ENCODE measurements around the gene SRGAP3.

Gene SRGAP3

GRCh38 chr3:9223672-9224071 is 25.8 kb downstream of the SRGAP3 start:
- DNase-seq = no peak

- no peak for DNase-seq
Observed at GRCh38 chr3:9222956-9223639, 26.3 kb downstream of the SRGAP3 start.

- no peak for DNase-seq
Observed at GRCh38 chr3:9222049-9222448, 27.4 kb downstream of the SRGAP3 start.

- DNase-seq = no peak
Observed at GRCh38 chr3:9218514-9218846, 31.0 kb downstream of the SRGAP3 start.

GRCh38 chr3:9217784-9218513 is 31.5 kb downstream of the SRGAP3 start:
- DNase-seq = no peak

GRCh38 chr3:9216736-9217135 is 32.7 kb downstream of the SRGAP3 start:
- no peak for DNase-seq

- DNase-seq = no peak
Observed at GRCh38 chr3:9214599-9214998, 34.8 kb downstream of the SRGAP3 start.

GRCh38 chr3:9214185-9214584 is 35.3 kb downstream of the SRGAP3 start:
- no peak for DNase-seq

- no peak for DNase-seq
Observed at GRCh38 chr3:9213019-9213634, 36.3 kb downstream of the SRGAP3 start.

GRCh38 chr3:9211155-9211950 is 38.1 kb downstream of the SRGAP3 start:
- DNase-seq = no peak

GRCh38 chr3:9209777-9210176 is 39.7 kb downstream of the SRGAP3 start:
- no peak for DNase-seq

GRCh38 chr3:9208605-9209152 is 40.8 kb downstream of the SRGAP3 start:
- no peak for DNase-seq

GRCh38 chr3:9207116-9207763 is 42.2 kb downstream of the SRGAP3 start:
- DNase-seq = no peak

GRCh38 chr3:9206287-9206686 is 43.2 kb downstream of the SRGAP3 start:
- DNase-seq = no peak

- no peak for DNase-seq
Observed at GRCh38 chr3:9205345-9206143, 43.9 kb downstream of the SRGAP3 start.

GRCh38 chr3:9204253-9204992 is 45.0 kb downstream of the SRGAP3 start:
- no peak for DNase-seq

- DNase-seq = no peak
Observed at GRCh38 chr3:9203317-9203716, 46.1 kb downstream of the SRGAP3 start.

- no peak for DNase-seq
Observed at GRCh38 chr3:9202546-9202945, 46.9 kb downstream of the SRGAP3 start.

GRCh38 chr3:9201955-9202354 is 47.5 kb downstream of the SRGAP3 start:
- no peak for DNase-seq

- DNase-seq = no peak
Observed at GRCh38 chr3:9201266-9201665, 48.2 kb downstream of the SRGAP3 start.

GRCh38 chr3:9199775-9200174 is 49.7 kb downstream of the SRGAP3 start:
- DNase-seq = no peak
